PC-9 (cell line): Measurements from ENCODE around the gene ERG. TPM values are rescaled to one million over a fixed set of nuclear protein-coding genes. Genes with fewer than 3 reads are reported as not detected.

Experiments
- BruUV-seq: library from RNA; stranded (reverse); fragments of 400-500 nt; replicated peaks from 2 replicates; lab custom pipeline; 2021; lab: Mats Ljungman, UMichigan
- CTCF ChIA-PET: fragments of 300-600 bp; sonication (Branson Sonifier 250); formaldehyde crosslinking; loops from one replicate; lab custom pipeline; 2022; ENCODE audit warnings: antibody characterized with exemption; lab: Charles Lee
- POLR2A ChIA-PET: fragments of 300-600 bp; sonication (Branson Sonifier 250); formaldehyde crosslinking; loops from one replicate; lab custom pipeline; 2022; ENCODE audit warnings: antibody characterized with exemption; ENCODE audit not compliant: unreplicated experiment; lab: Charles Lee
- DNase-seq, 2 experiments: peaks; one replicate each; pipeline versions ENCODE4 v3.0.0 to v3.0.0-alpha.2; 2015 to 2022; ENCODE audit warnings: mixed read lengths in 1 of 2
- H2AFZ ChIP-seq: fragments of 200-600 bp; sonication (generic); 2 replicates; pipeline ENCODE4 v1.8.1; 2017; ENCODE audit warnings: antibody characterized with exemption
- H3F3A ChIP-seq: fragments of 200-600 bp; sonication (generic); 2 replicates; pipeline ENCODE4 v1.8.1; 2017; ENCODE audit warnings: antibody characterized with exemption, mild to moderate bottlenecking, low read depth; ENCODE audit not compliant: insufficient read depth
- H3K27ac ChIP-seq: fragments of 200-600 bp; sonication (generic); 2 replicates; pipeline ENCODE4 v1.6.1; 2016; ENCODE audit warnings: mixed run types
- H3K27me3 ChIP-seq: fragments of 200-600 bp; sonication (generic); 2 replicates; pipeline ENCODE4 v1.6.1; 2016; ENCODE audit warnings: low read depth, mixed run types; ENCODE audit not compliant: insufficient read depth
- H3K36me3 ChIP-seq: fragments of 200-600 bp; sonication (generic); 2 replicates; pipeline ENCODE4 v1.6.1; 2016; ENCODE audit warnings: low read depth, mixed run types
- H3K4me1 ChIP-seq: fragments of 200-600 bp; sonication (generic); replicated peaks from 2 replicates; pipeline ENCODE4 v1.6.1; 2016; ENCODE audit warnings: mixed run types; ENCODE audit not compliant: insufficient read depth
- H3K4me2 ChIP-seq: fragments of 200-600 bp; sonication (generic); 2 replicates; pipeline ENCODE4 v1.6.1; 2017; ENCODE audit warnings: mixed run types
- H3K4me3 ChIP-seq: fragments of 200-600 bp; sonication (generic); 2 replicates; pipeline ENCODE4 v1.6.1; 2016; ENCODE audit warnings: mixed run types
- H3K79me2 ChIP-seq: fragments of 200-600 bp; sonication (generic); 2 replicates; pipeline ENCODE4 v1.6.1; 2017; ENCODE audit warnings: low read depth, mixed run types
- H3K9me2 ChIP-seq: fragments of 200-600 bp; sonication (generic); 2 replicates; pipeline ENCODE4 v1.8.1; 2017; ENCODE audit warnings: mild to moderate bottlenecking; ENCODE audit not compliant: insufficient read depth
- H3K9me3 ChIP-seq: fragments of 200-600 bp; sonication (generic); 2 replicates; pipeline ENCODE4 v1.8.1; 2016; ENCODE audit warnings: low read depth; ENCODE audit not compliant: insufficient read depth
- H4K20me1 ChIP-seq: fragments of 200-600 bp; sonication (generic); 2 replicates; pipeline ENCODE4 v1.8.1; 2017; ENCODE audit not compliant: insufficient read depth
- EZH2 ChIP-seq: fragments of 200-600 bp; sonication (generic); IDR thresholded peaks from 2 replicates; pipeline ENCODE4 v1.8.0; 2017; ENCODE audit warnings: antibody characterized with exemption, low read depth
- intact Hi-C: fragments of 100-400 bp; cut with micrococcal nuclease; formaldehyde crosslinking; loops from one replicate; pipeline ENCODE4 v1.10.0; 2022; ENCODE audit not compliant: unreplicated experiment
- total RNA-seq: library from RNA; stranded (reverse); gene quantifications from 2 replicates; pipeline ENCODE4 v1.2.3, GENCODE V29; 2021
- TF ChIP-seq, protein P1 (sequence below): fragments of 200-600 bp; sonication (generic); conservative IDR thresholded peaks from 2 replicates; pipeline ENCODE4 v1.6.1; 2017; ENCODE audit warnings: mixed run types, antibody characterized with exemption, mild to moderate bottlenecking, moderate library complexity

The ERG gene
- total RNA-seq, 1 experiment from 2014 or later = not detected

GRCh38 chr21:38361324-38361723 lies 137.0 kb downstream of the ERG start:
- TF ChIP-seq EZH2 = no peak
- TF ChIP-seq, protein P1, sequence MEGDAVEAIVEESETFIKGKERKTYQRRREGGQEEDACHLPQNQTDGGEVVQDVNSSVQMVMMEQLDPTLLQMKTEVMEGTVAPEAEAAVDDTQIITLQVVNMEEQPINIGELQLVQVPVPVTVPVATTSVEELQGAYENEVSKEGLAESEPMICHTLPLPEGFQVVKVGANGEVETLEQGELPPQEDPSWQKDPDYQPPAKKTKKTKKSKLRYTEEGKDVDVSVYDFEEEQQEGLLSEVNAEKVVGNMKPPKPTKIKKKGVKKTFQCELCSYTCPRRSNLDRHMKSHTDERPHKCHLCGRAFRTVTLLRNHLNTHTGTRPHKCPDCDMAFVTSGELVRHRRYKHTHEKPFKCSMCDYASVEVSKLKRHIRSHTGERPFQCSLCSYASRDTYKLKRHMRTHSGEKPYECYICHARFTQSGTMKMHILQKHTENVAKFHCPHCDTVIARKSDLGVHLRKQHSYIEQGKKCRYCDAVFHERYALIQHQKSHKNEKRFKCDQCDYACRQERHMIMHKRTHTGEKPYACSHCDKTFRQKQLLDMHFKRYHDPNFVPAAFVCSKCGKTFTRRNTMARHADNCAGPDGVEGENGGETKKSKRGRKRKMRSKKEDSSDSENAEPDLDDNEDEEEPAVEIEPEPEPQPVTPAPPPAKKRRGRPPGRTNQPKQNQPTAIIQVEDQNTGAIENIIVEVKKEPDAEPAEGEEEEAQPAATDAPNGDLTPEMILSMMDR = no peak
- H3K27me3 ChIP-seq = no peaks in the 10 kb centered on the region
- H3F3A ChIP-seq = no peaks in the 10 kb centered on the region
- no peaks in the 10 kb centered on the region for H3K79me2 ChIP-seq
- H3K4me2 ChIP-seq = no peak overlapping the region
- no peak overlapping the region for H2AFZ ChIP-seq
- no peaks in the 10 kb centered on the region for H3K36me3 ChIP-seq
- no peak for DNase-seq
- no peaks in the 10 kb centered on the region for H3K9me2 ChIP-seq
- no TSS peak for BruUV-seq
- no peaks in the 10 kb centered on the region for H3K9me3 ChIP-seq
- H3K27ac ChIP-seq = no peak overlapping the region
- POLR2A ChIA-PET = no interaction called here
- H3K4me3 ChIP-seq = no peak overlapping the region
- H4K20me1 ChIP-seq = no peaks in the 10 kb centered on the region
- no peaks in the 10 kb centered on the region for H3K4me1 ChIP-seq
- CTCF ChIA-PET = no interaction called here
- intact Hi-C loops = no loop called here

- DNase-seq = no peak
- no TSS peak for BruUV-seq
- ChIA-PET POLR2A (no interaction called here), CTCF (no interaction called here)
- Histone ChIP-seq H3K79me2 (no peaks in the 10 kb centered on the region), H3F3A (no peaks in the 10 kb centered on the region), H3K4me1 (no peaks in the 10 kb centered on the region), H4K20me1 (no peaks in the 10 kb centered on the region), H3K27ac (no peak overlapping the region), H3K9me2 (no peaks in the 10 kb centered on the region), H3K36me3 (no peaks in the 10 kb centered on the region), H3K4me2 (no peak overlapping the region), H2AFZ (no peak overlapping the region), H3K27me3 (no peaks in the 10 kb centered on the region), H3K4me3 (no peak overlapping the region), H3K9me3 (no peaks in the 10 kb centered on the region)
- TF ChIP-seq EZH2 = no peak
- TF ChIP-seq, protein P1 = no peak
- intact Hi-C loops = loop anchor here (10.0 kb wide), 1 partner anchor 645 kb away; no protein-coding TSS in a partner anchor
These were observed 138.4 kb downstream of the ERG start for GRCh38 chr21:38359835-38360234.

GRCh38 chr21:38359090-38359489 lies 139.2 kb downstream of the ERG start:
- ChIA-PET CTCF (no interaction called here), POLR2A (no interaction called here)
- H3K36me3 ChIP-seq = no peaks in the 10 kb centered on the region
- no peak overlapping the region for H3K4me3 ChIP-seq
- no peak overlapping the region for H3K27ac ChIP-seq
- no peaks in the 10 kb centered on the region for H4K20me1 ChIP-seq
- H3K9me2 ChIP-seq = no peaks in the 10 kb centered on the region
- BruUV-seq = no TSS peak
- no peaks in the 10 kb centered on the region for H3K4me1 ChIP-seq
- H3K27me3 ChIP-seq = no peaks in the 10 kb centered on the region
- DNase-seq = no peak
- no peaks in the 10 kb centered on the region for H3K9me3 ChIP-seq
- TF ChIP-seq EZH2 = no peak
- TF ChIP-seq, protein P1 = no peak
- H2AFZ ChIP-seq = no peak overlapping the region
- H3K79me2 ChIP-seq = no peaks in the 10 kb centered on the region
- no peaks in the 10 kb centered on the region for H3F3A ChIP-seq
- H3K4me2 ChIP-seq = no peak overlapping the region
- intact Hi-C loops = loop anchor here (10.0 kb wide), 1 partner anchor 644 kb away; no protein-coding TSS in a partner anchor
